Activated naive CD4-positive, alpha-beta T cell treated with anti-CD3 and anti-CD28 coated beads for 36 hours (primary cell): ENCODE results near the gene CFTR. TPM values are rescaled to one million over a fixed set of nuclear protein-coding genes. Genes with fewer than 3 reads are reported as not detected.

ENCODE experiments used
- CTCF ChIA-PET: fragments of 350-600 bp; sonication (Branson Sonifier 250); formaldehyde crosslinking; loops from one replicate; lab custom pipeline; 2021; ENCODE audit warnings: antibody characterized with exemption; lab: Charles Lee
- DNase-seq: peaks from one replicate; pipeline ENCODE4 v3.0.0-alpha.2; 2020
- H3K27ac Mint-ChIP-seq: one replicate; pipeline ENCODE4 v1.8.0; 2021; ENCODE audit warnings: mild to moderate bottlenecking, mixed read lengths
- H3K27me3 Mint-ChIP-seq: one replicate; pipeline ENCODE4 v1.8.0; 2021; ENCODE audit warnings: low read depth, mixed read lengths
- H3K36me3 Mint-ChIP-seq: one replicate; pipeline ENCODE4 v1.8.0; 2021; ENCODE audit warnings: low read depth, mixed read lengths
- H3K4me1 Mint-ChIP-seq: one replicate; pipeline ENCODE4 v1.8.0; 2021; ENCODE audit warnings: low read depth, mixed read lengths
- H3K4me3 Mint-ChIP-seq: one replicate; pipeline ENCODE4 v1.8.0; 2021; ENCODE audit warnings: mild to moderate bottlenecking, moderate library complexity, mixed read lengths
- H3K9me3 Mint-ChIP-seq: one replicate; pipeline ENCODE4 v1.8.0; 2021; ENCODE audit warnings: mixed read lengths
- intact Hi-C: fragments of 100-400 bp; cut with micrococcal nuclease; formaldehyde crosslinking; loops from one replicate; pipeline ENCODE4 v1.15.1; 2023
- total RNA-seq, 2 experiments: library from RNA; stranded (reverse); gene quantifications; one replicate each; pipeline ENCODE4 v1.2.3, GENCODE V29; 2021

CFTR gene
- total RNA-seq, 2 experiments from 2014 or later: not detected

GRCh38 chr7:117666031-117666430, 186.2 kb downstream of the CFTR start:
- CTCF ChIA-PET: no interaction called here

GRCh38 chr7:117666689-117667088, 186.9 kb downstream of the CFTR start:
- Mint-ChIP-seq H3K9me3 (no peaks in the 10 kb centered on the region), H3K4me1 (no peaks in the 10 kb centered on the region), H3K27me3 (no peaks in the 10 kb centered on the region), H3K4me3 (no peak overlapping the region), H3K27ac (no peak overlapping the region), H3K36me3 (no peaks in the 10 kb centered on the region)
- CTCF ChIA-PET: no interaction called here
- intact Hi-C loops: no loop called here
- DNase-seq: no peak

More at GRCh38 chr7:117666031-117666430, 186.2 kb downstream of the CFTR start:
- no peaks in the 10 kb centered on the region for H3K9me3 Mint-ChIP-seq
- H3K27ac Mint-ChIP-seq: no peak overlapping the region
- no peaks in the 10 kb centered on the region for H3K4me1 Mint-ChIP-seq
- no peaks in the 10 kb centered on the region for H3K27me3 Mint-ChIP-seq
- no peaks in the 10 kb centered on the region for H3K36me3 Mint-ChIP-seq
- H3K4me3 Mint-ChIP-seq: no peak overlapping the region
- DNase-seq: no peak
- intact Hi-C loops: no loop called here

GRCh38 chr7:117667456-117667855, 187.6 kb downstream of the CFTR start:
- Mint-ChIP-seq H3K36me3 (no peaks in the 10 kb centered on the region), H3K4me3 (no peak overlapping the region), H3K27me3 (no peaks in the 10 kb centered on the region), H3K27ac (no peak overlapping the region), H3K4me1 (no peaks in the 10 kb centered on the region), H3K9me3 (no peaks in the 10 kb centered on the region)
- intact Hi-C loops: no loop called here
- DNase-seq: no peak
- CTCF ChIA-PET: no interaction called here

GRCh38 chr7:117669818-117670217, 190.0 kb downstream of the CFTR start:
- no peak overlapping the region for H3K27ac Mint-ChIP-seq
- no peak for DNase-seq
- no peak overlapping the region for H3K4me3 Mint-ChIP-seq
- CTCF ChIA-PET: no interaction called here
- no peaks in the 10 kb centered on the region for H3K9me3 Mint-ChIP-seq
- no peaks in the 10 kb centered on the region for H3K4me1 Mint-ChIP-seq
- H3K27me3 Mint-ChIP-seq: peaks cover 2% of the 10 kb centered on the region
- intact Hi-C loops: no loop called here
- H3K36me3 Mint-ChIP-seq: no peaks in the 10 kb centered on the region

- Mint-ChIP-seq H3K4me1 (no peaks in the 10 kb centered on the region), H3K9me3 (no peaks in the 10 kb centered on the region), H3K27me3 (peaks cover 2% of the 10 kb centered on the region), H3K36me3 (no peaks in the 10 kb centered on the region), H3K27ac (no peak overlapping the region), H3K4me3 (no peak overlapping the region)
- no peak for DNase-seq
- CTCF ChIA-PET: no interaction called here
- intact Hi-C loops: no loop called here
Measured at GRCh38 chr7:117672453-117672852, 192.6 kb downstream of the CFTR start.

- no peaks in the 10 kb centered on the region for H3K9me3 Mint-ChIP-seq
Measured at GRCh38 chr7:117673367-117673766, 193.5 kb downstream of the CFTR start.

GRCh38 chr7:117673839-117674238, 194.0 kb downstream of the CFTR start:
- Mint-ChIP-seq H3K9me3 (no peaks in the 10 kb centered on the region), H3K4me1 (no peaks in the 10 kb centered on the region), H3K4me3 (no peak overlapping the region), H3K27ac (no peak overlapping the region), H3K36me3 (no peaks in the 10 kb centered on the region), H3K27me3 (peaks cover 2% of the 10 kb centered on the region)
- intact Hi-C loops: no loop called here
- DNase-seq: no peak
- CTCF ChIA-PET: interaction anchor here (0.8 kb wide), 1 partner anchor 42 kb away, joined by 3 read pairs; no protein-coding TSS in a partner anchor

More at GRCh38 chr7:117673367-117673766, 193.5 kb downstream of the CFTR start:
- intact Hi-C loops: no loop called here
- CTCF ChIA-PET: no interaction called here
- no peak overlapping the region for H3K27ac Mint-ChIP-seq
- no peak overlapping the region for H3K4me3 Mint-ChIP-seq
- no peaks in the 10 kb centered on the region for H3K4me1 Mint-ChIP-seq
- DNase-seq: no peak
- no peaks in the 10 kb centered on the region for H3K36me3 Mint-ChIP-seq
- peaks cover 2% of the 10 kb centered on the region for H3K27me3 Mint-ChIP-seq

- H3K4me3 Mint-ChIP-seq: no peak overlapping the region
- no peak overlapping the region for H3K27ac Mint-ChIP-seq
- DNase-seq: no peak
- H3K36me3 Mint-ChIP-seq: no peaks in the 10 kb centered on the region
- H3K9me3 Mint-ChIP-seq: no peaks in the 10 kb centered on the region
- CTCF ChIA-PET: interaction anchor here (0.8 kb wide), 1 partner anchor 41 kb away, joined by 3 read pairs; no protein-coding TSS in a partner anchor
- H3K4me1 Mint-ChIP-seq: no peaks in the 10 kb centered on the region
- intact Hi-C loops: no loop called here
- H3K27me3 Mint-ChIP-seq: peaks cover 2% of the 10 kb centered on the region
Measured at GRCh38 chr7:117674617-117675016, 194.8 kb downstream of the CFTR start.

GRCh38 chr7:117675497-117676435, 195.9 kb downstream of the CFTR start:
- Mint-ChIP-seq H3K4me3 (no peak overlapping the region), H3K27ac (no peak overlapping the region), H3K4me1 (no peaks in the 10 kb centered on the region), H3K36me3 (no peaks in the 10 kb centered on the region), H3K9me3 (no peaks in the 10 kb centered on the region), H3K27me3 (peaks cover 2% of the 10 kb centered on the region)
- intact Hi-C loops: no loop called here
- CTCF ChIA-PET: interaction anchor here (0.6 kb wide), 1 partner anchor 1570 kb away, joined by 3 read pairs; no protein-coding TSS in a partner anchor
- no peak for DNase-seq

- DNase-seq: no peak
- no peak overlapping the region for H3K4me3 Mint-ChIP-seq
- H3K27me3 Mint-ChIP-seq: no peaks in the 10 kb centered on the region
- no peaks in the 10 kb centered on the region for H3K9me3 Mint-ChIP-seq
- CTCF ChIA-PET: no interaction called here
- H3K36me3 Mint-ChIP-seq: no peaks in the 10 kb centered on the region
- H3K27ac Mint-ChIP-seq: no peak overlapping the region
- H3K4me1 Mint-ChIP-seq: no peaks in the 10 kb centered on the region
- intact Hi-C loops: no loop called here
Measured at GRCh38 chr7:117679120-117679519, 199.3 kb downstream of the CFTR start.

- H3K27me3 Mint-ChIP-seq: no peaks in the 10 kb centered on the region
- no peak overlapping the region for H3K4me3 Mint-ChIP-seq
- intact Hi-C loops: no loop called here
- no peaks in the 10 kb centered on the region for H3K4me1 Mint-ChIP-seq
- no peak overlapping the region for H3K27ac Mint-ChIP-seq
- H3K36me3 Mint-ChIP-seq: no peaks in the 10 kb centered on the region
- CTCF ChIA-PET: no interaction called here
- no peak for DNase-seq
- H3K9me3 Mint-ChIP-seq: no peaks in the 10 kb centered on the region
Measured at GRCh38 chr7:117682681-117683385, 203.0 kb downstream of the CFTR start.

- no peaks in the 10 kb centered on the region for H3K9me3 Mint-ChIP-seq
- DNase-seq: no peak
- no peaks in the 10 kb centered on the region for H3K4me1 Mint-ChIP-seq
- H3K27ac Mint-ChIP-seq: no peak overlapping the region
- intact Hi-C loops: no loop called here
- H3K27me3 Mint-ChIP-seq: no peaks in the 10 kb centered on the region
- no peak overlapping the region for H3K4me3 Mint-ChIP-seq
- no peaks in the 10 kb centered on the region for H3K36me3 Mint-ChIP-seq
- CTCF ChIA-PET: no interaction called here
Measured at GRCh38 chr7:117683430-117684175, 203.8 kb downstream of the CFTR start.
